AG04449 (cell line): ENCODE results near the gene AGTR2.
"Not testable (repeated sequence)": the region's sequence is repeated elsewhere in the genome, so short reads cannot be mapped to it uniquely, and the experiment has no call there.

Experiments used
- CTCF ChIA-PET: fragments of 350-600 bp; formaldehyde crosslinking; extraction: SDS; loops from one replicate; lab custom pipeline; 2021; ENCODE audit warnings: antibody characterized with exemption; lab: Yijun Ruan, JAX
- POLR2A ChIA-PET: fragments of 400-600, 350-600 bp; formaldehyde crosslinking; extraction: SDS; loops from one replicate; lab custom pipeline; 2020; ENCODE audit warnings: antibody characterized with exemption, inconsistent platforms; lab: Yijun Ruan, JAX
- DNase-seq: peaks from one replicate; pipeline ENCODE4 v3.0.0-alpha.2; 2010; ENCODE audit warnings: low read depth, low spot score
- H3K4me3 ChIP-seq: 2 replicates; pipeline ENCODE4 v1.5.1; 2011; ENCODE audit warnings: low read depth, mild to moderate bottlenecking, control low read depth, low read length
- TF ChIP-seq, protein P1 (sequence below): IDR thresholded peaks from one replicate; pipeline ENCODE4 v1.5.1; 2011; ENCODE audit warnings: mild to moderate bottlenecking, moderate library complexity, low read length, control low read depth, inconsistent platforms; ENCODE audit not compliant: insufficient read depth; ENCODE audit errors: missing control alignments

Gene AGTR2

GRCh38 chrX:116194649-116195048 is 24.1 kb downstream of the AGTR2 start:
- POLR2A ChIA-PET: no interaction called here
- no peak for DNase-seq
- TF ChIP-seq, protein P1, sequence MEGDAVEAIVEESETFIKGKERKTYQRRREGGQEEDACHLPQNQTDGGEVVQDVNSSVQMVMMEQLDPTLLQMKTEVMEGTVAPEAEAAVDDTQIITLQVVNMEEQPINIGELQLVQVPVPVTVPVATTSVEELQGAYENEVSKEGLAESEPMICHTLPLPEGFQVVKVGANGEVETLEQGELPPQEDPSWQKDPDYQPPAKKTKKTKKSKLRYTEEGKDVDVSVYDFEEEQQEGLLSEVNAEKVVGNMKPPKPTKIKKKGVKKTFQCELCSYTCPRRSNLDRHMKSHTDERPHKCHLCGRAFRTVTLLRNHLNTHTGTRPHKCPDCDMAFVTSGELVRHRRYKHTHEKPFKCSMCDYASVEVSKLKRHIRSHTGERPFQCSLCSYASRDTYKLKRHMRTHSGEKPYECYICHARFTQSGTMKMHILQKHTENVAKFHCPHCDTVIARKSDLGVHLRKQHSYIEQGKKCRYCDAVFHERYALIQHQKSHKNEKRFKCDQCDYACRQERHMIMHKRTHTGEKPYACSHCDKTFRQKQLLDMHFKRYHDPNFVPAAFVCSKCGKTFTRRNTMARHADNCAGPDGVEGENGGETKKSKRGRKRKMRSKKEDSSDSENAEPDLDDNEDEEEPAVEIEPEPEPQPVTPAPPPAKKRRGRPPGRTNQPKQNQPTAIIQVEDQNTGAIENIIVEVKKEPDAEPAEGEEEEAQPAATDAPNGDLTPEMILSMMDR: no peak
- H3K4me3 ChIP-seq: no peak overlapping the region
- CTCF ChIA-PET: no interaction called here

- POLR2A ChIA-PET: no interaction called here
- DNase-seq: no peak
- H3K4me3 ChIP-seq: no peak overlapping the region
- CTCF ChIA-PET: no interaction called here
- TF ChIP-seq, protein P1: no peak
Measured at GRCh38 chrX:116198235-116198634, 27.7 kb downstream of the AGTR2 start.

DNA sequence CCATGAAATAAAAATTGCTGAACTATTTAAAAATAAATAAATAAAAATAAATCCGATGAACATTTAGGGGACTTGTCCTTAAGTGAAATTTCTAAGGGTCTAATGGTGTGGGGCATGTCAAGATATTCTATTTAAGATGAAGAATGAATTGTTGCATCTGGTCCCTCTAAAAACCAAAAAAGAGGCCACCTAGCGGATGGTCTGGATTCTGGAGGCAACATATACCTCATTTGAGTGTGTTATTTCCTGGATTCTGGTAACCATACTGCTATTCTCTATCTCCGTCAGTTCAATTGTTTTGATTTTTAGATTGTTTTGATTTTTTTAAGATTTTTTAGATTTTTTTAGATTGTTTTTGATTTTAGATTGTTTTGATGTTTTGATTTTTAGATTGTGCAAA is 28.3 kb downstream of the AGTR2 start:
- no peak for DNase-seq
- POLR2A ChIA-PET: no interaction called here
- CTCF ChIA-PET: no interaction called here
- TF ChIP-seq, protein P1: no peak
- H3K4me3 ChIP-seq: no peak overlapping the region

GRCh38 chrX:116204932-116205331 is 34.4 kb downstream of the AGTR2 start:
- H3K4me3 ChIP-seq: no peak overlapping the region
- CTCF ChIA-PET: no interaction called here
- POLR2A ChIA-PET: no interaction called here
- TF ChIP-seq, protein P1: no peak
- DNase-seq: no peak

GRCh38 chrX:116213262-116213661 is 42.7 kb downstream of the AGTR2 start:
- ChIA-PET CTCF (no interaction called here), POLR2A (no interaction called here)
- TF ChIP-seq, protein P1: no peak
- H3K4me3 ChIP-seq: no peak overlapping the region
- DNase-seq: no peak

GRCh38 chrX:116217080-116217479 is 46.5 kb downstream of the AGTR2 start:
- POLR2A ChIA-PET, DNase-seq, H3K4me3 ChIP-seq, CTCF ChIA-PET: not testable (repeated sequence)
